NCI-H2107 (cell line): ENCODE measurements around the gene GGN.
"Not testable (repeated sequence)": the region's sequence is repeated elsewhere in the genome, so short reads cannot be mapped to it uniquely, and the experiment has no call there.

Experiments
- DNase-seq: peaks from one replicate; lab custom pipeline; 2025; lab: John Stamatoyannopoulos, UW

GGN gene, protein sequence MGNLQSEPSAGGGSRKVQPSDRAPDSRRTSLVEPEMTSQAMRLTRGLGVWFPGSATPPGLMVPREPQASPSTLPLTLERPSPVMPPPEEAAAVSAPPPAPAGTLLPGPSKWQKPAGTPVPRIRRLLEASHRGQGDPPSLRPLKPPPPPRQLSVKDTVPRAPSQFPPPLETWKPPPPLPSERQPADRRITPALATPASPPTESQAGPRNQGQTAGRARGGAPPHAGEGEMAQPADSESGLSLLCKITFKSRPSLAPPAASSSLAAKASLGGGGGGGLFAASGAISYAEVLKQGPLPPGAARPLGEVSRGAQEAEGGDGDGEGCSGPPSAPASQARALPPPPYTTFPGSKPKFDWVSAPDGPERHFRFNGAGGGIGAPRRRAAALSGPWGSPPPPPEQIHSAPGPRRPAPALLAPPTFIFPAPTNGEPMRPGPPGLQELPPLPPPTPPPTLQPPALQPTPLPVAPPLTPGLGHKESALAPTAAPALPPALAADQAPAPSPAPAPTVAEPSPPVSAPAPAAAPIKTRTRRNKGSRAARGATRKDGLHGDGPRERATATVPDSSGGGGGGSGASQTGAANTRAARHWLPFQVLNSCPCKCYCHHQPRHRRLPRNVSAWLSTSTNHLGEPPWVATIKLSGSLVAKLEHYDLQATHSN

DNA sequence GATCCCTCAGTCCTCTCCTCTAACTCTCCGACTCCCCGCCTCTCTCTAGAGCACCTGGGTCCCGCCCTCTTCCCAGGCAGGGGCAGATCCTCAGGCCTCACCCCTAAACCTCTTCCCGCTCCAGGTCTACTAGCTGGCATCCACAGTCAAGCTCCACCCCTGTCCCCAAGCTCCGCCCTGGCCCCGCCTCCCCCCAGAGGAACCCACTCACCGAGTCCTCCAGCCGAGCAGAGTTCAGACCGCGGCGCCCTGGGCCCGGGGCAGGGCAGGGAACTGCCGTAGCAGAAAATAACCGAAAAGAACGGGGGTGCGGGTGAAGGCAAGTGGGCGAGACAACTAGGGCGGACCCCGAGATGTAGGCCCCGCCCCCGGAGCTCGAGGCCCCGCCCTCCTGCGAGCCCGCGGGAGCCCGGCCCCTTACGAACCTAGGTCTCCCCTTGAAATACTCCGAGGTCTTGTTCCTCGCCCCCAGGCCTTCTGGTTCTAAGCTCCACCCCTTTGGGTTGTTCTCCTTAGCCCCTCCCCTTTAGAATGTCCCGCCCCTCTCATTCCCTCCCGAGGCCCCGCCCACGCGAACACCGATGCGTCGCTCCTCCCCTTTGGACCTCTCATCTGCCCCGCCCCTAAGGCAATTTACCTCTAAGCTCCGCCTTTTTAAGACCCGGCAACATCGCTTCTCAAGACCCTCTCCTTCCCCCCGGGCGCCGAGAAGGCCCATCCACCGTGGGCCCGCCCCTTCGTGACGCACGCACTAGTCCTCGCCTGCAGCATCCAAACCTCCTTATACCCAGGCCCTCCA, at the start of gene GGN:
TSS of gene GGN (minus strand) at position 485 of the 799 bp plus-strand sequence. CDS start 773 bp downstream, outside the sequence.
- peak; percentile 38 for DNase-seq

DNA sequence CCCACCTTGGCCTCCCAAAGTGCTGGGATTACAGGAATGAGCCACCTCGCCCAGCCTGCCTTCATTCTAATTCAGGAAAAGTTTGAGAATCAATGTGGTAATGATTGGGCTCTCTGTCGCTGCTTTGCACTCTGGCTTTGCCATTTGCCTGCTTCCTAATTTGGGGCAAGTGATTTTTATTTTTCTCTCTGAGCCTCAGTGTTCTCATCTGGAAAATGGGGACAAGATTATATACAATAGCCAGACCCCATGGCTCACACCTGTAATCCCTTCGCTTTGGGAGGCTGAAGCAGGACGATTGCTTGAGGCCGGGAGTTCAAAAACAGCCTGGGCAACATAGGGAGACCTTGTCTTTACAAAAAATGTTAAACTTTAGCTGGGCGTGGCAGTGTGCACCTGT, 49.5 kb upstream of the GGN start:
- no peak for DNase-seq

DNA sequence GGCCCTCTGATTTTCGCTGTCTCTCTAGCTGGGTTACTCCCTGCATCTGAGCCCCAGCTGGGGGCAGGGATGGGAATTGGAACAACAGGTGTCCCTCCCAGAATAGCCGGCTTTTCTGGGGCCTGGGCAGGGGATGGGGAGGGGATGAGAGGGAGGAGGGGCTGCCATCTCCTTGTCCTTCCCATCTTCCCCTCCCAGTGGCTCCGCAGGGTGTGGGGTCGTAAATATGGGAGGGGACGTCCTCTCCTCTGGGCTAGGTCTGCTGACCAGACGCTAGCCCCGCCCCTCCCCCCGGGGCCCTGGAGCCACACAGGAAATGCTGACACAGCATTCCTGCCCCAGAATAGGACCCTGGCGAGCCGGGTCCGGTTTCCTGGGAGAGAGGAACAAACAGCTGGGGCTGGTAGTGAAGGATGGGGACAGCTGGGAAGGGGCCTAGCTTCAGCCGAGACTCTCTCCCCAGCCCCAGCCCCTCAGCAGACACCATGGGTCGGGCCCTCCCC, 46.8 kb upstream of the GGN start:
- DNase-seq: no peak

DNA sequence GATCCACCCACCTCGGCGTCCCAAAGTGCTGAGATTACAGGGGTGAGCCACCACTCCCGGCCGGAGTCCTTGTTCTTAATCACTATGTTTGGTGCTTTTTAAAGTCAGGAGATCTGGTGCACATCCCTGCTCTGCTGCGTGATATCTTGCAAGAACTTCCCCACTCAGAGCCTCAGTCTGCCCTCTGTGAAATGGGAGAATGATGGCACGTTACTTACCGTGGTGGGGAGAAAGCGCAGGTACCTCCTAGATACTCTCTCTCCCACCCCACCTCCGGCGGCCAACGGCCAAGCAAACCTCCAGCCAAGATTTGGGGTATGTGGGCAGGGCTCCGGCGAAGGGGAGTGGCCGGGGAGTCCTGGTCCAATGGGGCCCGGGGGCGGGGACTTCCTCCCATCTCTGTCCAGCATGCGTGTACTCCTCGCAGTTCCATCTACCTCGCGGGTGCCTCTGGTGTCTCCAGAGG, 45.5 kb upstream of the GGN start, which contains the start of gene RYR1:
TSS of gene RYR1 (plus strand) at position 424 of the 466 bp plus-strand sequence. CDS start 139 bp downstream, outside the sequence.
- no peak for DNase-seq

DNA sequence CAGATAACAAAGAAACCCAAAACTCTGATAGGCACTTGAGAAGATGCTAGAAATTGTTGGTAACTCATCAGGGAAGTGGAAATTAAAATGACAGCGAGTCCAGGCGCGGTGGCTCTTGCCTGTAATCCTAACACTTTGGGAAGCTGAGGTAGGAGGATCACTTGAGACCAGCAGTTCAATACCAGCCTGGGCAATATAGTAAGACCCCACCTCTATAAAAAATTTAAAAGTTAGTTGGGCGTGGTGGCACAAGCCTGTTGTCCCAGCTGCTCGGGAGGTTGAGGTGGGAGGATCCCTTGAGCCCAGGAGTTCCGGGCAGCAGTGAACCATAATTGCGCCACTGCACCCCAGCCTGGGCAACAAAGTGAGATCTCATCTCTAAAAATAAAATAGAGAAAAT, 43.1 kb upstream of the GGN start:
- DNase-seq: no peak

DNA sequence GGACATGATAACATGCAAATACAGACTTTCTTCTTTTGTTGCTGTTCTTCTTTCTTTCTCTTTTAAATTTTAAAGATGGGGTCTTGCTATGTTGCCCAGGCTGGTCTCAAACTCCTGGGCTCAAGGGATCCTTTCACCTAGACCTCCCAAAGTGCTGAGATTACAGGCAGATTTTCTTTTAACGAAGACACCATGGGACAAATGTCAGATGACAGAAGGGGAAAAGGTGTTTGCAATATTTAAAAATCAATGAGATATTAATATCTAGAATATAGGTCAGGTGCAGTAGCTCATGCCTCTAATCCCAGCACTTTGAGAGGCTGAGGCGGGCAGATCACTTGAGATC, 42.0 kb upstream of the GGN start:
- DNase-seq: no peak

DNA sequence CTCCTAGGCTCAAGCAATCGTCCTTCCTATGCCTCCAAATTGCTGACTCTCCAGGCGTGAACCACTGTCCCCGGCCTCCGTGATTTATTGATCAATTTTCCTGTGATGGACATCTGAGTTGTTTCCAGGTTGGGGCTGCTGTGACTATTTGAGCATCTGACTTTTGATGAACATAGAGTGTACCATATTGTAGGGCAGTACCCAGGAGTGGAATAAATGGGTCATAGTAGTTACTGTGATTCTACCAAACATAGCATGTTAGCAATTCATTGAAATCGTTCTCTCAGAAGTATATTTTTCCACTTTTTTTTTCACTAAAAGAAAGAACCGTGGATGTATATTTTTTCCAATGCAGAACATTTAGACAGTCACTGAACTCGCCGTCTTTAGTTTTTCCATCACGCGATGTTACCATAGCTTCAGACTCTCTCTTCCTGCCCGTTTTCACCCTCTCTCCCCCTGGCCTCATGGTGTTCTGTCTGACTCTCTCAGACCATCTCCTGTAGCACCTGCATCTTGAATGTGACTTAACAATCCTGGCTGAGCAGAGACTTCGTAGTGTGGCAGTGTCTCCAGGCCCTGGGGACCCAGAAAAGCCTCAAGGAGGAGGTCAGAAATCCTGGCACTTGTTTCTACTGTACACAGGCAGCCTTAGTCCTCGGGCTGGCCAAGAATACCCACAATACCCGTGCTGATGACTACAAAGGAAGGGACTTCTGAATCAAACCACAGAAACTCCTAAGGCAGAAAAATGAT, 41.4 kb upstream of the GGN start:
- no peak for DNase-seq

DNA sequence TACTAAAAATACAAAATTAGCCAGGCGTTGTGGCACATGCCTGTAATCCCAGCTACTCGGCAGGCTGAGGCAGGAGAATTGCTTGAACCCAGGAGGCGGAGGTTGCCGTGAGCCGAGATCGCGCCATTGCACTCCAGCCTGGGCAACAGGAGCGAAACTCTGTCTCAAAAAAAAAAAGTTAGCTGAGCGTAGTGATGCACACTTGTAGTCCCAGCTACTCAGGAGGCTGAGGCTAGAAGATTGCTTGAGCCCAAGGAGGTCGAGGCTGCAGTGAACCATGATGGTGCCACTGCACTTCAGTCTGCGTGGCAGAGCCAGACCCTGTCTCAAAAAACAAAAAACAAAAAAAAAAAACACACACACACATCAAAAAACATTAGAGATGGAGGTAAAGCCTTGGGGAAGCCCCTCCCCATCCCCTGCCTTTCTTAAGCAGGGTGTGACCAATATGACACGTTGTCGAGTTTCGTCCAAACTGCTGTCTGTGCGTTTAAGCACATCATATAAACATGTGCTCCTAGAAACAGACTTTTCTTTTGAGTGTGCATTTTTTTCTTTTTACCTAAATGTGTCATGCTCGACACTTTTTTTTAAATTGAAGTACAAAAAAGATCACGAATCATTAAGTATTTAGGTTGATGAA, 39.3 kb upstream of the GGN start:
- not testable (repeated sequence) for DNase-seq

DNA sequence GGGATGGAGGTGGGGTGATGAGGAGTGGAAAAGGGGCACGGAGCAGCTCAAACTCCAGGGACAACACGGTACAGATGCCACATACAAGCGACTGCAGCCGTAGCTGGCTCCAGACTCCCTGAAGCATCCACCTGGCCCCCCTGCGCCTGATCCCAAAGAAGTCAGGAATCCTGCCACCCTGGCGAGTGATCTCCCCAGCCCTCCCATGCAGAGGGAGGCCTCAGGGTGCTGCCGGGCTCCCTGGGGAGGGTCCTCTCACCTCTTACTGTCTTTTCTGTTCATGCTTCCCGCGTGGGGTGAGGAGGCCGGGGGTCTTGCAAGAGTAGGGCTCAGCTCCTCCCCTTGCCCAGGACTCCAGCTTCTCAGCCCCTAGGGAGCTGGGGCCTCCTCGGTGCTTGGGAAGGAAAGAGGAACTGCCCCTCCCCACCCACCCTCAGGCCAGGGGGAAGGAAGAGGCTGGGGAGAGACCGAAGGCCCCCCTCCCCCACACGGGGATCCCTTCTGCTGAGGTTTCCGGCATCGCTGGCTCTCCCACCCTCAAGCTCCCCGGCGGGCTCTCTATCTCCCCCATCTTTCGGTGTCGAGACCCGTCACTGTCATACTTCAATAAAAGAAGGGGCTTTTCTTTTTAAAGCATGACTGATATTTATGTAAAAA, 38.1 kb upstream of the GGN start, which contains the start of gene RASGRP4:
TSS of gene RASGRP4 (minus strand) at position 410 of the 657 bp plus-strand sequence. CDS start at position 282, 128 bp downstream.
- no peak for DNase-seq

DNA sequence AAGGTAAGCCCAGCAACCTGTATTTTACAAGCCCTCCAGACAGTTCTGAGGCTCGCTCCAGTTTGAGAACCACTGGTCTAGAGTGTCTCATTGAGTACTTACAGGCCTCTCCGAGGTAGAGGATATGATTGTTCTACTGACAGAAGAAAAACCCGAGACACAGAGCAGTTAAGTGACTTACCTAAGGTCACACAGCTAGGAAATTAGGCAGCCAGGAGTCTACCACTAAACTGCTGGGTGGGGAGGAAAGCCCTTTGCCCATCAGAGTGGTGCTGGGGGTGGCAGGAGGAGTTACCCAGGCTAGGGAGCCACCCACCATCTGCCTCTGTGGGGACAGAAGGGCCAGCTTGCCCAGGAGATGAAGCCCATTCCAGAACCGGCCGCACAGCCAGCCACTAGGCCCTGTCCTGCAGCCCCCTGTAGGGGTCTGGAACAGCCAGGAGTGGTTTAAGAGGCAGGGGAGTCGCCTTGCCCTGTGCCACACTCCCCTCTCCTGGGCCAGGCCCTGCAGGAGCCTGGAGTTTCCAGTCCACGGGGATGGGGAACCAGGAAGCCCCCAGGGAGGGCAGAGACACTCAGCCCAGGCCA, 37.5 kb upstream of the GGN start:
- DNase-seq: no peak

DNA sequence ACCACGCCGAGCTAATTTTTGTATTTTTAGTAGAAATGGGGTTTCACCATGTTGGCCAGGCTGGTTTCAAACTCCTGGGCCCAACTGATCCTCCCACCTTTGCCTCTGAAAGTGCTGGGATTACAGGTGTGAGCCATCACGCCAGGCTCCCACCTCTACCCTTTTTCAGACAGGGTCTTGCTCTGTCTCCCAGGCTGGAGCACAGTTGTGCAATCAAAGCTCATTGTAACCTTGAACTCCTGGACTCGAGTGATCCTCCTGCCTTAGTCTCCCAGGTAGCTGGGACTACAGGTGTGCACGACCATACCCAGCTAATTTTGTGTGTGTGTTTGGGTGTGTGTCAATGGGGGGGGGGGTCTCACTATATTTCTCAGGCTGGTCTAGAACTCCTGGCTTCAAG, 36.4 kb upstream of the GGN start:
- no peak for DNase-seq

DNA sequence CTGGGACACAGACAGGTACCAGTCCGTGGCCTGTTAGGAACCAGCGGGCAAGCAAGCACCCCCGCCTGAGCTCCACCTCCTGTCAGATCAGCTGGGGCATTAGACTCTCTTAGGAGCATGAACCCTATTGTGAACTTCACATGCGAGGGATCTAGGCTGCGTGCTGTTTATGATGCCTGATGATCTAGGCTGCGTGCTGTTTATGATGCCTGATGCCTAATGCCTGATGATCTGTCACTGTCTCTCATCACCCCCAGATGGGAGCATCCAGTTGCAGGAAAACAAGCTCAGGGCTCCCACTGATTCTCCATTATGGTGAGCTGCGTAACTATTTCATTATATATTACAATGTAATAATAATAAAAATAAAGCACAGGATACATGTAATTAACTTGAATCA, 34.6 kb upstream of the GGN start:
- no peak for DNase-seq

DNA sequence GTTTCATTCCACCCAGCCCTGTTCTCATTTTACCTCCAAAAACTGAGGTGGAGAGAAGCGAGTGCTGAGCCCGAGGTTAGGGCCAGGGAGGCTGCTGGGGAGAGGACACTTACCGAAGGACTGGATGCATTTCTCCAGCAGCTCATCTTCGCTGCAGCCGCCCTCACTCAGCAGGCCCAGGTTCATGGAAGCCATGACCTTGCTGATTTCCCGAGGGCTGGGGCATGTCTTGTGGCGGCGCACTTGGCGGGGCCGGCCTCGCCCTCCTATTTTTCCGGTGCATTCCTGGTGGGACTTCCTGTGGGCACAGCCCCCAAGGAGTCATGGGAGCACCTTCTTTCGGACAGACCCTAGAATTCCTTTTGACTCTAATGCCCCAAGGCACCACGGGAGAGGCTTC, 34.0 kb upstream of the GGN start:
- DNase-seq: no peak

DNA sequence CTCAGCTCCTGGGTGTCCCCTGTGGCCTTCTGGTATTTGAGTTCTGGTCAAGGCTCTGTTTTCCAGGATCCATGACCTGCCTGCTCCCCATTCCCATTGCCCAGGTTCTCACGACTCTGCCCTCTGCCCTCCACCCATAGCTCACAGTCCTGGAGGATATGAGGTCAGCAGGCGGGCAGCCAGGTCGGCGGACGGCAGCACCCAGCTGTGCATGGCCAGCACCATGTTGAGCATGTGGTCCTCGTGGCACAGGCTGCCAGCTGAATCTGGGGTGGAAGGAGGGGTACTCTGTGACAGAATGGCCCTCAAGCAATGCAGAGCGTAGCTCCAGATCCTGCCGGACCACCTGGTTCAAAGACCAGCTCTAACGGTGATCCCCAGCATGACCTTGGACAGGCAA, 33.1 kb upstream of the GGN start:
- DNase-seq: no peak

DNA sequence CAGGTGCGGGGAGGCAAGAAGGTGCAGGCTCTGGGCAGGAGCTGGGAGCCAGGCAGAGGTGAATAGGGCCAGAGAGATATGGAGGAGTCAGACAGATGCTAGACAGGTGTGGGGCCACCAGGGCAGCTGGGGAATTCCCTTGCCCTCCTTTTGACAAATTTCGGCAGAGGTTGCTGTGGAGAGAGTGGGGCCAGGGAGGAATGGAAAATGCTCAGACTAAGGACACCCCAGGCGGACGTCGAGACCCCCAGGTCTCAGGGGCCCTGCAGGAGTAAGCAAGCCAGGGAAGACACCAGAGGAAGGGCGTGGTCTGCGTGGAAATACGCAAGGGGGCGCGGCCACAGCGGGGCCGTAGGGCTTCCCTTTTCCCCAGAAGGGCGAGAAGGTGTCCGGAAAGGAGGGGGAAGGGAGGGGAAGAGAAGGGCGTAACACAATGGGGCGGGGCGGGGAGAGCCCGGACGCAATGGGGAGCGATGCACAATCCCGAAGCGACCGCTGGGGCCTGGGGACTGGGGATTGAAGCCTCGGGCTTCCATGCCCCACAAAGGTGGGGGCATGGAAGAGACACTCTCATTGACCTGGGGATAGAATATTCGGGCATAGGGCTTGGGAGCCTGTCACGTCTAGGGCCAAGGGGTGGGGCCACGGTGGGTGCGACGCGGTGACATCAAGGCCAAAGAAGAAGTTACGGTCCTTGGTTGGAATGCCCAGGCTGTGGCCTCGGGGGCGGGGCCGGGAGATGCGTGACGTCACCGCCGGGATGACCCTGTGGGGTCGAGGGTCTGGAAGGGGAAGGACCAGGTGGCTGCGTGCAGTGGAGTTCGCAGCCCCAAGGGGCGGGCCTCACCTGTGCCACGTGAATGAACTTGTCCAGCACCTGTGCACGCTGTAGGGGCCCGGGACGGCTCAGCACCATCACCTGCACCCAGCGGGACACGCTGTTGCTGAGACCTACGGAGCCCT, 30.0 kb upstream of the GGN start:
- no peak for DNase-seq

DNA sequence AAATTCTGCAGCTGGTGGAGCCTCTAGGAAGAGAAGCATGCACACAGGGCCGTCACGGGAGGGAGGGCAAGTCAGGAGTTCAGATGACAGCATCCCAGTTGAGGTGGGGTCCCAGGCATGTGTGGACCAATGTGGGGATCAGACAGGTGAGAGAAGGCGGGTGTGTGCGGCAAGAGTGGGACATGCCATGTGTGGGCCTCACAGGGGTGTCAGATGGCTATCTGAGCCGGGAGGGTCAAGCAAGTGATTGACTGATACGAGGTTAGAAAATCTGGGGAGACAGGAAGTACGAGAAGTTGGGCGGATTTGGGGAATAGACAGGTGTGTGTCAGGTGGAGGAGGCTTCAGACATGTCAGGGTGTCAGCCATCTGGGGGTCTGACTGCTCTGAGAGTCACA, 29.3 kb upstream of the GGN start:
- DNase-seq: no peak

DNA sequence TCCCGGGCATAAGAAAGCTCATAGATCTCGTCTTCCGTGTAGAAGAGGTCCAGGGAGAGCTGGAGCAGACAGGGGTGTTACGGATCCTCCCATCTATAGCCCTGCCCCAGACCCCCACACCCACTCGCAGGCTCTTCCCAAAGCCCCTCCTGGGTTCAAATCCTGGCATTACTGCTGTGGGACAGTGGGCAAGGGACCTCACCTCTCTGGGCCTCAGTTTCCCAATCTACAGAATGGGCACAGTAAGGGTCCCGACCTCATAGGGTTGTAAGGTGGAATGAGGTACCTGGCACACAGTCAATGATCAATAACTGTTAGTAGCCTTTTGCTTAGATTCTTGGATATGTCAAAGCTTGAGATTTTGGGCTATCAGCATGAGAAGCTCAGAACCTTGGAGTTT, 25.6 kb upstream of the GGN start:
- no peak for DNase-seq

DNA sequence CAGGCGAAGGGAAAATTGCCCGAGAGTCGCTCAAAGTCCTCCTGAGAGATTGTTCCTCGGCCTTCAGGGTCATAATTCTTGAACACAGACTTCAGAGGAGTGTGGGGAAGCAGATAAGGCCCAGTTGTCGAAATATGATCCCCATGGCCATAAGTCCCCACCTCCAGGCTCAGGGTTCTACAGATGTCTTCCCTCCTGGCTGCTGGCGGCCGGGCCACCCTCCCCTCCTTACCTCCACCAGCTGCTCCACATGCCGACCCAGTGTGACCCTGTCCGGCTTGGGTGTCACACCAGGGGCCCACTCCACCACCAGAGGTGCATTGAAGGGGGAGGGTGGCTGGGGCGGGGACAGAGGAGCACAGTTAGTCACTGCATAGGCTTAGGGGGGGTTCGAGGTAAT, 25.1 kb upstream of the GGN start:
- no peak for DNase-seq

DNA sequence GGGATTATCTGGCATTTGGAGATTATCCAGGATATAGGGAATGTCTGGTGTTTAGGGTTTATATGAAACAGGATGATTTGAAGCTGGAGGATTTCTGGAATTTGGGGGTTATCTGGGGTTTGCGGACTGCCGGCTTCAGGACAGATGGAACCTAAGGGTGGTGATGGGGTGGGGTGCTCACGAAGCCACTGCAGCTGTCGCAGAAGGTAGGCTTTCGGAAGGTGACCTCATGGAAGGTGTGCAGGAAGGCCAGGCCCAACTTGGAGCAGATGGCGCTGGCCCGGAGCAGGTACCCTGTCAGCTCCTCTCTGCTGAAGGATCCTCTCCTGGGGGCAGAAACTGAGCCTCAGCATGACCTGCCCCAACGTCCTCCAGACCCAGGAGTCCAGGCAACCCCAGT, 24.7 kb upstream of the GGN start:
- DNase-seq: no peak
